ENCODE data around the gene AR.

Gene AR

GRCh38 chrX:67523932-67524331 lies 19.9 kb upstream of the AR start:
- no peak for DNase-seq (ENCODE audit: low read depth)
- no peak for TF ChIP-seq CTCF (IDR thresholded peaks at IDR 0.05; ENCODE audit: low read depth, low read length, missing control alignments)
- no peak overlapping the region for H3K4me3 ChIP-seq (ENCODE audit: low read depth, low read length)

GRCh38 chrX:67524428-67524827 lies 19.4 kb upstream of the AR start:
- no peak overlapping the region for H3K4me3 ChIP-seq (ENCODE audit: low read depth, low read length)
- no peak for TF ChIP-seq CTCF (IDR thresholded peaks at IDR 0.05; ENCODE audit: low read depth, low read length, missing control alignments)
- DNase-seq (ENCODE audit: low read depth): no peak

- TF ChIP-seq CTCF (IDR thresholded peaks at IDR 0.05; ENCODE audit: low read depth, low read length, missing control alignments): no peak
- DNase-seq (ENCODE audit: low read depth): no peak
- no peak overlapping the region for H3K4me3 ChIP-seq (ENCODE audit: low read depth, low read length)
These were observed 18.7 kb upstream of the AR start for GRCh38 chrX:67524950-67525691.

GRCh38 chrX:67536564-67536963 lies 7.3 kb upstream of the AR start:
- DNase-seq (ENCODE audit: low read depth): no peak
- no peak overlapping the region for H3K4me3 ChIP-seq (ENCODE audit: low read depth, low read length)
- TF ChIP-seq CTCF (IDR thresholded peaks at IDR 0.05; ENCODE audit: low read depth, low read length, missing control alignments): no peak

- no peak for TF ChIP-seq CTCF (IDR thresholded peaks at IDR 0.05; ENCODE audit: low read depth, low read length, missing control alignments)
- no peak for DNase-seq (ENCODE audit: low read depth)
- no peak overlapping the region for H3K4me3 ChIP-seq (ENCODE audit: low read depth, low read length)
These were observed 5.4 kb upstream of the AR start for GRCh38 chrX:67538383-67538782.

GRCh38 chrX:67544281-67545035 lies 637 bp downstream of the AR start:
- no peak overlapping the region for H3K4me3 ChIP-seq (ENCODE audit: low read depth, low read length)

More at GRCh38 chrX:67544281-67545035, 637 bp downstream of the AR start:
- DNase-seq (ENCODE audit: low read depth): no peak
- TF ChIP-seq CTCF (IDR thresholded peaks at IDR 0.05; ENCODE audit: low read depth, low read length, missing control alignments): no peak
